NT2/D1 (cell line): ENCODE measurements around the gene RBM12.

Source experiments
- YY1 ChIP-seq: IDR thresholded peaks from 2 replicates; pipeline ENCODE4 v1.6.1; 2011; ENCODE audit not compliant: insufficient read length, insufficient read depth
- ZNF274 ChIP-seq: IDR thresholded peaks from 2 replicates; pipeline ENCODE4 v1.6.1; 2011; ENCODE audit warnings: mild to moderate bottlenecking, low read depth, low read length

- TF ChIP-seq YY1 (no peak), ZNF274 (no peak)
These were observed 63.4 kb downstream of the RBM12 start for GRCh38 chr20:35600993-35601973.
